LHCN-M2 (cell line): ENCODE results near the gene OGFOD3. TPM values are rescaled to one million over a fixed set of nuclear protein-coding genes. Genes with fewer than 3 reads are reported as not detected.

Source experiments
- DNase-seq: peaks from one replicate; pipeline ENCODE4 v3.0.0-alpha.2; 2012; ENCODE audit warnings: low read depth
- total RNA-seq: library from RNA; depleted of rRNA; stranded (reverse); fragments of >200 nt; gene quantifications from 2 replicates; pipeline ENCODE4 v1.2.3, GENCODE V29; 2014

The OGFOD3 gene
- total RNA-seq, 1 experiment from 2014 or later, result 28.7 TPM

DNA sequence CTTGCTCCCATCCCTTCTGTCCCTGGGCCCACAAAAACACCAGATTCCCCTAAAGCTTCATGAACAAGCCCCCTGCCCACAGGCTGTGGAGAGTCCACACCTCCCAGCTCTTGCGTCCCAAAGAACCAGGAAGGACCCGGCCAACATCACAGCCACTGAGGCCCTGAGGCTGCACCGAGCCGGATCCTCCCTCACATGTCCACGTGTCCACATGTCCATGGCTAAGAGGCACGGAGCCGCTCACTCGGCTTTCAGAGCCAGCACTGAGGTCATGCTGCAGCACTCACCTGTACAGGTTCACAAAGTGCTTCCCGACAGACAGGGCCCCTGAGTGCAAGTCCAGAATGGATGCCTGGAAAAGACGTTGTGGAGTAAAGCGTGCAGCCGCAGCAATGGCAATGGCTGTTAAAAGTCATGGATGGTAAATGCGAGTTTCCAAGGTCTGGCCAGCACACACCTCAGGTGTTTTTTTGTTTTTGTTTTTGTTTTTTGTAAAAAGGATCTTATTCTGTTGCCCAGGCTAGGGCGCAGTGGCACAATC is 12.2 kb downstream of the OGFOD3 start:
- no peak for DNase-seq

DNA sequence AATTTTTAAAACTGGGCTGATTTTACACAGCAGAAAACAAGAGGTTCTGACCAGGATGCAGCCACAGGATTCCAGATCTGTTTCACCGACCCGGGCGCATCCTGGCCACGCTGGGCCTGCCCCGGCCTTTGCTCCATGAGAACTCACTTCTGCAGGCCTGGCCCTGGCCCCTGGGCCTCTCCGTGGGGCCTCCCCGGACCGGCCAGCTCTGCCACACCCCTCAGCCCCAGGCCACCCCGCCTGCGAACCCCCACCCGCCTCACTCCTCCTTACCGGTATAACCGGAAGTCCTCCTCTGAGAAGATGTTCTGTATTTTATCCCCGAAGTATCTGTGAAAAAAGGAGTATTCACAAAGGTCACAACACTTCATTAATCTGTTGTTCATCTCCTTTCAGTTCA is 13.3 kb downstream of the OGFOD3 start:
- no peak for DNase-seq

DNA sequence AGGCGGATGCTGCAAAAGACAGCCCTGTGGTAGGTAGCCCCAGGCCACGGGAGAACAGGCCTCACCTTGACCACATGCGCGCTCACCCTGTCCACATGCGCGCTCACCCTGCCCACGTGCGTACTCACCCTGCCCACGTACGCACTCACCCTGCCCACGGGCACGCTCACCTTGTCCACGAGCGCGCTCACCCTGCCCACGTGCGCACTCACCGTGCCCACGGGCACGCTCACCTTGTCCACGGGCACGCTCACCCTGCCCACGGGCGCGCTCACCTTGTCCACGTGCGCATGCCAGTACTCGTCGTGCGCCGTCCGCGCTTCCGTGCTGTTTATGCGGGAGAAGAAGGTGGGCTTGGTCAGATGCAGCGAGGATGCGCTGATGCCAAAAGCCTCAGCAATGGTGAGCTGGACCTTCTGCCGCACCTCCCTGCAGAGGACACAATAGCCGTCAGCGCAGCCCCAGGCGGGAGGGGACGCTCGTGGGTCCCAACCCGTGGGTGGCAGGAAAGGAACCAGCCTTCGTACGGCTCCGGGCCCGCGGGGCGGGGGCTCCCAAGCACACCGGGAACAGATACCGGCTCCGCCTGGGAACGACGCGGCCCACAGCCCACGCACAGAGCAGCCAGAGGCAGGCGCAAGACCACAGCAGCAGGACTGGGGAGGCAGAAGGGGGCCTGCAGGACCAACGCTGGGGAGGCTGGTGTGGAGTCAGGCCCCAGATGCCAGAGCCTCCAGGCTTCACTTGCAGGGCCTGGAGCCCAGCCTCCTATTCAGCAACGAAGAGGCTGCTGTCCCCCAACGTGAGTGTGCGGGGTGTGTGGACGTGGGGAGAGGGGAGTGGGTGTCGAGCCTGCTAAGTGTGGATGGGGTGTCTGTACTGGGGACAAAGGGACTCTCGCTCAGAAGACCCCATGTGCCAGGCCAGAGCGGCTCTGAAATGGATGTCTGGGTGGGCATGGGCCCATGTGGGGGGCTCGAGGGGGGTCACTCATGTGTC is 14.4 kb downstream of the OGFOD3 start:
- DNase-seq, result no peak

DNA sequence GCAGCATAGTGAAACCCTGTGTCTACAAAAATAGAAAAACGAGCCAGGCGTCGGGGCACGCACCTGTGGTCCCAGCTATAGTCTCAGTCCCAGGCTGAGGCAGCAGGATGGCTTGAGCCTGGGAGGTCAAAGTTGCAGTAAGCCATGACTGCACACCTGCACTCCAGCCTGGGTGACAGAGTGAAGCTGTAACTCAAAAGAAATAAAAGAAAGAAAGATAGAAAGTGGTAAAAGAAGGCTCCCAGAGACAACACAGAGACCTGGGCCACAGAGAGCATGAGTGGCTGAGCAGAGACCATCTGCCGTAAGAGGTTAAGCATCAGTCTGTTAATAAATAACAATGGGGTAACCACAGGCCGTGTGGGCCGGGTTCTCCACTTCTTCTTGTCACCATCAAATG is 15.5 kb downstream of the OGFOD3 start:
- no peak for DNase-seq

- DNase-seq, result peak; percentile 78
Observed at GRCh38 chr17:82400830-82401229, 17.6 kb downstream of the OGFOD3 start.

- DNase-seq, result peak; percentile 87
Observed at GRCh38 chr17:82400206-82400605, 18.2 kb downstream of the OGFOD3 start.

DNA sequence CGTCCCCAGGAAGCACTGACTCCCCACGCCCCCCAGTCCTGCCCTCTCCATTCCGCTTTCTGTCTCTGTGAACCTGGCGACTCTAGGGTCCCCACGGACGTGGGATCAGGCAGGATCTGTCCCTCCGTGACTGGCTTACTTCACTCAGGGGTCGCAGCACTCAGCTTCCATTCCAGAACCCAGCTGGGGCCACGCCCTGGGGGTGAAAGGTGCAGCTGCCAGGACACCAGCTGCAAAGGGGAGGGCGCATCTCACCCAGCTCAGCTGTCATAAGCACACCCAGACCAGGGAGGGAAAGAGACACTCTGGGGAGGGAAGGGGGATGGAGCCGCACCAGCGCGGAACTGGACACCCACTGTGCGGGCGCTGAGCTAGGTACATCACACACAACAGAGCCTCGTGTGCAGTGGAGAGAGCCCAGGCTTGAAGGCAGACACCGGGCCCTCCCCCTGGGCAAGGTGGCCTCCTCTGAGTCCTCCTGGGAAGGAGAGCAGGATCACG is 18.7 kb downstream of the OGFOD3 start:
- peak; percentile 94 for DNase-seq

DNA sequence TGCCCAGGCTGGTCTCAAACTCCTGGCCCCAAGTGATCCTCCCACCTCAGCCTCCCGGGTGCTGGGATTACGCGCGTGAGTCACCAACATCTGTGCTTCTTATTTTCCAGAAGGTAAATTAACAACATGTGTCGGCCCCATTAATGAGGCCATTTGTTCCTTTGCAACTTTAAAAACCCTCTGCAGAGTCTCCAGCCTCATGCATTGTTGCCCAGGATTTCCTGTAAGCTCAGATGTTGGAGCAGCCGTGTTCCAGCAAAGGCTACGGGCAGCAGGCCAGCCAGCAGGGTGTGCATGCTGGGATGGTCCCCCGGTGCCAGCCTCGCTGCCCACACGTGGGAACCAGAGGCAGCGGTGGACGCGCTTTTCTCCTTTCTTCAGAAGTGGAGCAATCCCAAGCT is 19.3 kb downstream of the OGFOD3 start:
- peak; percentile 95 for DNase-seq

DNA sequence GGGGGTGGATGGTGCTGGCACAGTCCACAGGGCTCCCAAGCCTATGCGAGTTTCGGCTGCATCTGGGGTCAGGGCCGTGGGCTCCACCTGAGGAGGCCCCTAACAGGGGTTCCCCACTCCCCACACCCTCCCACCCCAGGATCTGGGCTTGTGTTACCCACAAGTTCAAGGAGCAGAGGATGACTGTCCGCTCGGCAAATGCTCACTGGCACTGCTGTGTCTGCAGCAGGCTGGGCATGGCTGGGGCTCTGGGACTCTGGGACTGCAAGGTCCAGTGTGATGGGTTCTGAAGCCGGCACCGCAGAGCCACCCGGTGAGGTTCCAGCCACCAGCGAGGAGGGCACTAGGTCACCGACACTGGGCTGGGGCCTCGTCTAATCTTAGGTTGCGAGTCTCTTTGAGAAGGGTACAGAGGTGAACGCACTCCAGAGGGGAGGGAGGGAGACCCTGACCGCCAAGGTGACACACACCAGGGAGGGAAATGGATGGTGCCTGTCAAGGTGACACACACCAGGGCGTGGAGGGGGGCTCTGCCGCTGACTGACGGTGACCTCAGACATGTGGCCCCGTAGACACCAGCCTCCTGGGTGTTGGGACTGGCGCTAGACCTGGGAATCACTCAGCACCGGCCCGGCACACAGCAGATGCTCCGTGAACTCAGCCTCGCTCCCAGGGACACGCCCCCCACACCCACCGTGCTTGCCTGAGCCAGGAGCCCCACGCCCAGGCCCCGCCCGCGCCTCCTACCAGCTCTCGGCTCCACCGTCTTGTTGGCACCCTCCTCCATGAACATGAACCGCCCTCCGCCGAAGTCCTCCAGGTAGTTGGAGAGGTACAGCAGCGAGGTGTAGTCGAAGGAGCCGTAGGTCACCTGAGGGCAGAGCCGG is 20.7 kb downstream of the OGFOD3 start:
- no peak for DNase-seq

- DNase-seq, result peak; percentile 99
Observed at GRCh38 chr17:82396601-82397435, 21.6 kb downstream of the OGFOD3 start.

DNA sequence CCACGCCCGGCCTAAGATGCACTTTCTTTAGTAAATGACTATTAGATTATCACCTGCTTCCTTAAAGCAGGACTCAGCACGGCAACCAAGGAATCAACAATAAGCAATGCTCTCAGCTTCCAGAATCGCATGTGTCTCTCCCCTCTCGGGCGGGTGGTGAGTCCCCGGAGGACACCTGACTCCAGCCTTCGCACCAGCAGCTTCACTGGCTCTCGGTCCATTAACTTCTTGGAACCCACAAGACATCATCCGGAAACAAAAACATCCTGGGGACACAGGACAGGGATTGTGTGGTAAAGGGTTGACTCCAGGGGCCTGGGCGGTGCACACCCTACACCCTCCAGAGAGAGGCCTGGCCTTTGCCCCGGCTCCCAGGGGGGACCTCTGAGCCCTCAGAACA is 24.1 kb downstream of the OGFOD3 start:
- DNase-seq, result no peak

GRCh38 chr17:82392941-82393340 is 25.4 kb downstream of the OGFOD3 start:
- no peak for DNase-seq

DNA sequence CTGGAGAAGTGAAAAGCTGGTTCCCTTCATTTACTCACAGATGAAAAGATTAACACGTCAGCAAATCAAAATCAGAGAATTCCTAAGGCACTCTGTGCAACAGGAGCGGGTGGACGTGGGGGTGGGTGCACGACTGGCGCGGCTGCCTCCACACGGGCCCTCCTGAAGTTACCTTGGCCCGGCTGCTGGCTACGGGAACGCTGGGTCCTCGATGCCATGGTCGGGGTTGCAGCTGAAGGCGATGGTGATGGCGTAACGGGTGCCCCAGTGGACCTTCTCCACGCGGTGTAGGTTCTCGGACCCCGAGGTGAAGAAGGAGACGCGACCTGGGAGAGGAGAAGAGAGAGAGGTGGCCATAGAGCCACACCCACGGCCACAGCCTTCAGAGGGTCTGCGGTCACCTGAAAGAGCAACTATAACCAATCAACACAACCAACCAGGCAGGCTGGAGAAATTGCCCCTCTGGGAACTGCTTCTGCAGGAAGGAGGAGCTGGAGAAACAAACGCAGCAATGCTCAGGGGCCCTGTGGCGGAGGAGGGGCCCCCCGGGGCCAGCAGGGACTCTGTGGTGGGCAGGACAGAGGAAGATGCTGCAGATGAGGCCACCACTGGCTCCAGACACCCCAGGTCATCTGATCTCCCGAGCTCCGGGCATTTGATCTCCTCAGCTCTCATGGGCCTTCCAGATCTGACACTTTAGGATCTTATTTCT is 26.0 kb downstream of the OGFOD3 start:
- no peak for DNase-seq

DNA sequence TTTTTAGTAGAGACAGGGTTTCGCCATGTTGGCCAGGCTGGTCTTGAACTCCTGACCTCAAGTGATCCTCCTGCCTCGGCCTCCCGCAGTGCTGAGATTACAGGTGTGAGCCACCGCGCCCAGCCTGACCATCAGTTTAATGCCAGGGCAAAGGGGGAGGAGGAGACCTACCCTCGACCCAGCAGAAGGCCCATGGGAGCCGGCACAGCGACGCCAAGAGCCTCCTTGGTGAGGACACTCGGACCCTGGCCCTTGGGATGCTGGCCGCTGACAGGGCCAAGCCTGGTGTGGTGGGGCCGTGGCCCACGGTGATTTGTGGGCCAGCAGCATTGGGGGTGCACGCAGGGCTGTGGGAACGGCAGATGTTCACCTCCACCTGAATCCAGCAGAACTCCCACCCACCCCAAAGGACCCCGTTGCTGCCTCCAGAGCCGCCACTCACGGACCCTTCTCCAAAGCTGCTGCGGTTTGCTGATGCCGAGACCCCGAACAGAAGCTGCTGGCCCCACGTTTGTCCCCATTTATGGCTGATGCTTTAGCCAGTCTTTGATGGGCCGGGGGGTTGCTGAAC is 26.8 kb downstream of the OGFOD3 start:
- no peak for DNase-seq

GRCh38 chr17:82390860-82391435 is 27.4 kb downstream of the OGFOD3 start:
- no peak for DNase-seq

- no peak for DNase-seq
Observed at GRCh38 chr17:82390015-82390859, 28.1 kb downstream of the OGFOD3 start.

DNA sequence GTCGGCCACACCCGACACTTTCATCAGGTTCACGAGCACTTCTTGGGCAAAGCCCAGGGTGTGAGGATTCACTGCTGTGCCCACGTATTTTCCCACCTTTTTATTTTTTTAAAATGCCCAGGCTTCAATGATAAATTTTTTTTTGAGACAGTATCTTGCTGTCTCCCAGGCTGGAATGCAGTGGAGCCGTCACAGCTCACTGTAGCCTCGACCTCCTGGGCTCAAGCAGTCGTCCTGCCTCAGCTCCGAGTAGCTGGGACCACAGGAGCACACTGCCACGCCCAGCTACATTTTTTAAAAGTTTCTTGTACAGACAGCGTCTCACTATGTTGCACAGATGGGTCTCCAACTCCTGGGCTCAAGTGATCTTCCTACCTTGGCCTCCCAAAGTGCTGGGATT is 29.0 kb downstream of the OGFOD3 start:
- DNase-seq, result no peak

DNA sequence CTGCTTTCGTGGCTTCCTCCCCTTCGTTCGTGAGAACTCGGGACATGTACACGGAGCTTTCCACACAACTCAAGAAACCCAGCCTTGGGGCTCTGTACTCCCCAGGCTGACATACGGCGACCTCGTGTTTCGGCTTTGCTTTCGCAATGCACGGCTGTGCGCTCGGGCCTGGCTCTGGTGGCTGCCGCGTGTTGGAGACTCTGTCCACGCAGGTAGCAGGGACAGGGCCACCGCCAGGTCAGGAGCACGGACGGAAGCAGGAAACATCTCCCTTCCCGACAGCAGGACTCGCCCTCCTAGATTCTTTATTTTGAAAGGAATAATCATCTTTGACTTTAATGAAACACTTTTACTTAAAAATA is 29.5 kb downstream of the OGFOD3 start:
- DNase-seq, result no peak
